H9 (cell line): Measurements from ENCODE around the gene USP17L18. TPM values are rescaled to one million over a fixed set of nuclear protein-coding genes. Genes with fewer than 3 reads are reported as not detected.
"Not testable (repeated sequence)": the region's sequence is repeated elsewhere in the genome, so short reads cannot be mapped to it uniquely, and the experiment has no call there.

Experiments
- DNase-seq: peaks from one replicate; pipeline ENCODE4 v3.0.0-alpha.2; 2017
- H2AFZ ChIP-seq: one replicate; pipeline ENCODE4 v1.6.1; 2013; ENCODE audit warnings: mild to moderate bottlenecking, low read length, control low read depth, moderate library complexity
- H2AK5ac ChIP-seq: 2 replicates; pipeline ENCODE4 v1.6.1; 2013; ENCODE audit warnings: low read length, control low read depth, mixed read lengths; ENCODE audit not compliant: insufficient read length
- H2BK120ac ChIP-seq: one replicate; pipeline ENCODE4 v1.6.1; 2013; ENCODE audit warnings: low read depth, mild to moderate bottlenecking, low read length, control low read depth, inconsistent platforms; ENCODE audit not compliant: poor library complexity, severe bottlenecking
- H2BK12ac ChIP-seq: 2 replicates; pipeline ENCODE4 v1.6.1; 2013; ENCODE audit warnings: low read length, control low read depth, mixed read lengths, low read depth; ENCODE audit not compliant: insufficient read length
- H2BK15ac ChIP-seq: 2 replicates; pipeline ENCODE4 v1.6.1; 2013; ENCODE audit warnings: low read depth, low read length, control low read depth
- H2BK20ac ChIP-seq: one replicate; pipeline ENCODE4 v1.6.1; 2013; ENCODE audit warnings: low read depth, mild to moderate bottlenecking, low read length, control low read depth, inconsistent platforms; ENCODE audit not compliant: poor library complexity, severe bottlenecking
- H2BK5ac ChIP-seq: 2 replicates; pipeline ENCODE4 v1.6.1; 2013; ENCODE audit warnings: low read length, control low read depth, mixed read lengths; ENCODE audit not compliant: insufficient read length
- H3K14ac ChIP-seq: 2 replicates; pipeline ENCODE4 v1.6.1; 2013; ENCODE audit warnings: low read length, control low read depth; ENCODE audit not compliant: insufficient read depth
- H3K18ac ChIP-seq: 2 replicates; pipeline ENCODE4 v1.6.1; 2013; ENCODE audit warnings: low read depth, mild to moderate bottlenecking, mixed read lengths, low read length, control low read depth; ENCODE audit not compliant: insufficient read length
- H3K23ac ChIP-seq: 2 replicates; pipeline ENCODE4 v1.6.1; 2013; ENCODE audit warnings: low read length, control low read depth, mixed read lengths, low read depth; ENCODE audit not compliant: insufficient read length
- H3K23me2 ChIP-seq: 2 replicates; pipeline ENCODE4 v1.6.1; 2013; ENCODE audit warnings: low read depth, mild to moderate bottlenecking, mixed read lengths, low read length, control low read depth; ENCODE audit not compliant: insufficient read length, poor library complexity, severe bottlenecking
- H3K27ac ChIP-seq: 2 replicates; pipeline ENCODE4 v1.5.1; 2013; ENCODE audit warnings: low read length, control low read depth, mixed read lengths, low read depth; ENCODE audit not compliant: insufficient read length
- H3K27me3 ChIP-seq: 2 replicates; pipeline ENCODE4 v1.6.1; 2013; ENCODE audit warnings: low read length, control low read depth, inconsistent platforms; ENCODE audit not compliant: insufficient read depth
- H3K4ac ChIP-seq: 2 replicates; pipeline ENCODE4 v1.6.1; 2013; ENCODE audit warnings: low read depth, mild to moderate bottlenecking, control low read depth, inconsistent platforms, low read length, moderate library complexity
- H3K4me1 ChIP-seq: 2 replicates; pipeline ENCODE4 v1.6.1; 2013; ENCODE audit warnings: low read length, control low read depth, inconsistent platforms; ENCODE audit not compliant: insufficient read depth
- H3K4me2 ChIP-seq: 2 replicates; pipeline ENCODE4 v1.6.1; 2013; ENCODE audit warnings: low read length, control low read depth, mixed read lengths; ENCODE audit not compliant: insufficient read length, insufficient read depth
- H3K56ac ChIP-seq: 2 replicates; pipeline ENCODE4 v1.6.1; 2013; ENCODE audit warnings: low read depth, mild to moderate bottlenecking, mixed read lengths, low read length, control low read depth; ENCODE audit not compliant: insufficient read length
- H3K79me1 ChIP-seq: 2 replicates; pipeline ENCODE4 v1.6.1; 2013; ENCODE audit warnings: low read depth, mild to moderate bottlenecking, moderate library complexity, low read length, control low read depth, inconsistent platforms; ENCODE audit not compliant: insufficient read depth, poor library complexity, severe bottlenecking
- H3K79me2 ChIP-seq: 2 replicates; pipeline ENCODE4 v1.6.1; 2013; ENCODE audit warnings: low read length, control low read depth, inconsistent platforms; ENCODE audit not compliant: insufficient read depth
- H3K9ac ChIP-seq: 2 replicates; pipeline ENCODE4 v1.6.1; 2013; ENCODE audit warnings: low read length, control low read depth, mixed read lengths; ENCODE audit not compliant: insufficient read length; ENCODE audit errors: extremely low read depth
- H3K9me3 ChIP-seq: one replicate; pipeline ENCODE4 v1.6.1; 2013; ENCODE audit warnings: low read depth, low read length, inconsistent platforms; ENCODE audit not compliant: control insufficient read depth
- H3T11ph ChIP-seq: one replicate; pipeline ENCODE4 v1.6.1; 2013; ENCODE audit warnings: mild to moderate bottlenecking, low read length, control low read depth, inconsistent platforms
- H4K20me1 ChIP-seq: one replicate; pipeline ENCODE4 v1.6.1; 2013; ENCODE audit not compliant: control insufficient read depth, insufficient read length, insufficient read depth
- H4K5ac ChIP-seq: 2 replicates; pipeline ENCODE4 v1.6.1; 2013; ENCODE audit warnings: low read depth, mild to moderate bottlenecking, mixed read lengths, low read length, control low read depth; ENCODE audit not compliant: insufficient read length
- H4K8ac ChIP-seq: replicated peaks from 2 replicates; pipeline ENCODE4 v1.6.1; 2013; ENCODE audit warnings: low read length, control low read depth, mixed read lengths, low read depth; ENCODE audit not compliant: insufficient read length
- H4K91ac ChIP-seq: 2 replicates; pipeline ENCODE4 v1.6.1; 2013; ENCODE audit warnings: low read depth, mild to moderate bottlenecking, moderate library complexity, mixed read lengths, low read length, control low read depth; ENCODE audit not compliant: insufficient read length
- H3K27ac Mint-ChIP-seq, 3 experiments: 2 replicates in 2 of 3; 3 replicates in 1 of 3; pipeline ENCODE4 v1.8.0; 2020 to 2021; ENCODE audit warnings: mixed read lengths in 3 of 3, mild to moderate bottlenecking in 1 of 3, moderate library complexity in 1 of 3
- H3K27me3 Mint-ChIP-seq: 2 replicates; pipeline ENCODE4 v1.8.0; 2021; ENCODE audit warnings: low read depth, mild to moderate bottlenecking, moderate library complexity, mixed read lengths
- H3K36me3 Mint-ChIP-seq, 3 experiments: 2 replicates in 2 of 3; 3 replicates in 1 of 3; pipeline ENCODE4 v1.8.0; 2020 to 2021; ENCODE audit warnings: low read depth in 3 of 3, mixed read lengths in 3 of 3; ENCODE audit not compliant: insufficient read depth in 1 of 3
- H3K4me1 Mint-ChIP-seq, 2 experiments: 2 replicates each; pipeline ENCODE4 v1.8.0; 2020; ENCODE audit warnings: mixed read lengths in 2 of 2
- H3K4me3 Mint-ChIP-seq, 2 experiments: 2 replicates in 1 of 2; 3 replicates in 1 of 2; pipeline ENCODE4 v1.8.0; 2020 to 2021; ENCODE audit warnings: mild to moderate bottlenecking in 2 of 2, mixed read lengths in 2 of 2, moderate library complexity in 1 of 2
- H3K9me3 Mint-ChIP-seq, 2 experiments: 2 replicates in 1 of 2; 3 replicates in 1 of 2; pipeline ENCODE4 v1.8.0; 2020; ENCODE audit warnings: mild to moderate bottlenecking in 2 of 2, mixed read lengths in 2 of 2, moderate library complexity in 1 of 2
- WGBS: extraction: QIAGEN DNeasy Blood & Tissue Kit; methylation state at CpG from one replicate; pipeline ENCODE4 v1.1.7; 2013; ENCODE audit warnings: missing lambda C conversion rate, low lambda C conversion rate, mixed read lengths; ENCODE audit not compliant: insufficient read length; ENCODE audit errors: extremely low coverage; 5-methylcytosine and 5-hydroxymethylcytosine counted together
- total RNA-seq: library from RNA; stranded (reverse); gene quantifications from 2 replicates; pipeline ENCODE4 v1.2.1, GENCODE V29; 2021

The USP17L18 gene
- total RNA-seq, 1 experiment from 2014 or later: not detected

DNA sequence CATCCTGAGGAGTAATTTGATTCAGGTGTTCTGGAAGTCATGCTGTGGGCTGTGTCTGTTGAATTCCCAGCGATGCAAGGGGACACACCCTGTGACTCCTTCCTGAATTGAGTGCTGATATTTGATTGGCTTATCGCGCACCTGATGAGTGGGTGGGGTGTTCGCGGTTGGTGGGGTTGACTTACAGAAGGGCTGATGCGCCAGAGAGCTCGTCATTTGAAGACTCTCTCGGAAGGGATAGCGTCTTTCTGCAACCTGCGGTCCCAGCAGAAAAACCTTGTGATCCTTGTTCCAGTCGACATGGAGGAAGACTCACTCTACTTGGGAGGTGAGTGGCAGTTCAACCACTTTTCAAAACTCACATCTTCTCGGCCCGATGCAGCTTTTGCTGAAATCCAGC lies 28.6 kb upstream of the USP17L18 start, which contains the start of gene USP17L12:
TSS of gene USP17L12 (plus strand) at position 301 of the 400 bp plus-strand sequence. CDS start at position 301, 0 bp downstream.
- not testable (repeated sequence) for H3K56ac ChIP-seq, H4K5ac ChIP-seq, H2BK20ac ChIP-seq, H3K23ac ChIP-seq, H2BK15ac ChIP-seq, H2BK5ac ChIP-seq, H3K36me3 Mint-ChIP-seq, H3K9ac ChIP-seq, H3K18ac ChIP-seq, H3K4me3 Mint-ChIP-seq, H4K8ac ChIP-seq, H4K20me1 ChIP-seq, H3K14ac ChIP-seq, H3K4me1 Mint-ChIP-seq, H2BK120ac ChIP-seq, H3K27me3 ChIP-seq, H3K79me2 ChIP-seq, H3K4ac ChIP-seq, H3K9me3 ChIP-seq, H3K4me1 ChIP-seq, H3K27ac Mint-ChIP-seq, H3K27ac ChIP-seq, H3K9me3 Mint-ChIP-seq, H2AK5ac ChIP-seq, DNase-seq, H4K91ac ChIP-seq, H3K23me2 ChIP-seq, H2BK12ac ChIP-seq, H2AFZ ChIP-seq, H3K4me2 ChIP-seq, H3K27me3 Mint-ChIP-seq, H3T11ph ChIP-seq, H3K79me1 ChIP-seq
- WGBS: no CpG with 5 or more reads among the region's 13 CpGs

DNA sequence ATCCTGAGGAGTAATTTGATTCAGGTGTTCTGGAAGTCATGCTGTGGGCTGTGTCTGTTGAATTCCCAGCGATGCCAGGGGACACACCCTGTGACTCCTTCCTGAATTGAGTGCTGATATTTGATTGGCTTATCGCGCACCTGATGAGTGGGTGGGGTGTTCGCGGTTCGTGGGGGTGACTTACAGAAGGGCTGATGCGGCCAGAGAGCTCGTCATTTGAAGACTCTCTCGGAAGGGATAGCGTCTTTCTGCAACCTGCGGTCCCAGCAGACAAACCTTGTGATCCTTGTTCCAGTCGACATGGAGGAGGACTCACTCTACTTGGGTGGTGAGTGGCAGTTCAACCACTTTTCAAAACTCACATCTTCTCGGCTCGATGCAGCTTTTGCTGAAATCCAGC lies 23.8 kb upstream of the USP17L18 start, which contains the start of gene USP17L13:
TSS of gene USP17L13 (plus strand) at position 301 of the 400 bp plus-strand sequence. CDS start at position 301, 0 bp downstream.
- not testable (repeated sequence) for H3K4ac ChIP-seq, H3K79me1 ChIP-seq, H4K5ac ChIP-seq, H3K56ac ChIP-seq, H4K8ac ChIP-seq, H3K18ac ChIP-seq, H3K9ac ChIP-seq, H3K27ac ChIP-seq, H3K27me3 ChIP-seq, H3K4me2 ChIP-seq, H3K4me1 ChIP-seq, H3K79me2 ChIP-seq, H4K20me1 ChIP-seq, H3K4me3 Mint-ChIP-seq, H3K27ac Mint-ChIP-seq, H3K36me3 Mint-ChIP-seq, H3K14ac ChIP-seq, H2BK15ac ChIP-seq, H3K23me2 ChIP-seq, H2BK5ac ChIP-seq, H2BK12ac ChIP-seq, H4K91ac ChIP-seq, H3K4me1 Mint-ChIP-seq, H2BK120ac ChIP-seq, H3K23ac ChIP-seq, H2AK5ac ChIP-seq, DNase-seq, H3K9me3 ChIP-seq, H3K9me3 Mint-ChIP-seq, H3K27me3 Mint-ChIP-seq, H2BK20ac ChIP-seq, H2AFZ ChIP-seq, H3T11ph ChIP-seq
- WGBS: no CpG with 5 or more reads among the region's 14 CpGs
